NCI-H748 (cell line): Measurements from ENCODE around the gene RFT1.

ENCODE experiments used
- DNase-seq: peaks from one replicate; lab custom pipeline; 2025; ENCODE audit not compliant: unreplicated experiment; lab: John Stamatoyannopoulos, UW

Gene RFT1

DNA sequence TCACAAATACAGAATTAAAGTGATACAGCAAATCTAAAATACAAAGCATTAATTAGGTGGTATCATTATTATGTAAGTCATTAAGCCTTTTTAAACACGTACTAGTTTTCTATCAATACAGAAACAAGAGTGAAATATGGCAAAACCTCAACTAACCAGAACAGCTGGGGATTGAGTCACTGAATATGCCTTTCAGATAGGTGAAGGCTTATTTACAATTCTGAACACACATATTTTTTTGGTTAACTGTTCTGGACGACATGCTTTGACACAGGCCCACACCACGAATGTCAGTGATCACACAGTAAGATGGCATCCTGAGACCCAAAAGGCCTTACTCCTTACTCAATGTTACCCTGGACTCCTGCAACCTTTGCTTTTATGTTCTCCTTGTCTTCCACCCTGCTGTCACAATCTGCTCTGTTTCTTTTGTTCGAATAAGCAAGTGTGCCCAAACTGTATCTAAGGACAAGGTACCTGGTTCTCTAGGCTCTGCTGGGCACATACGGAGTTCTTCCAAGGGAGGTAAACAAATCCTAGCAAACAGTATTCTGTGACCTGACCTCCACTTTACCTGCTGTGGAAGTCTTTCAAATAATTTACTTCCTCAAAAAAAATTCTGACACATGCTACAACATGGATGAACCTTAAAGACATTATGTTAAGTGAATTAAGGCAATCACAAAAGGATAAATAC is 91.4 kb downstream of the RFT1 start:
- no peak for DNase-seq
